H9 (cell line): ENCODE measurements around the gene ATG7. TPM values are rescaled to one million over a fixed set of nuclear protein-coding genes. Genes with fewer than 3 reads are reported as not detected.

Experiments used
- DNase-seq: peaks from one replicate; pipeline ENCODE4 v3.0.0-alpha.2; 2017
- H2AFZ ChIP-seq: one replicate; pipeline ENCODE4 v1.6.1; 2013; ENCODE audit warnings: mild to moderate bottlenecking, low read length, control low read depth, moderate library complexity
- H2AK5ac ChIP-seq: 2 replicates; pipeline ENCODE4 v1.6.1; 2013; ENCODE audit warnings: low read length, control low read depth, mixed read lengths; ENCODE audit not compliant: insufficient read length
- H2BK120ac ChIP-seq: one replicate; pipeline ENCODE4 v1.6.1; 2013; ENCODE audit warnings: low read depth, mild to moderate bottlenecking, low read length, control low read depth, inconsistent platforms; ENCODE audit not compliant: poor library complexity, severe bottlenecking
- H2BK12ac ChIP-seq: 2 replicates; pipeline ENCODE4 v1.6.1; 2013; ENCODE audit warnings: low read length, control low read depth, mixed read lengths, low read depth; ENCODE audit not compliant: insufficient read length
- H2BK15ac ChIP-seq: 2 replicates; pipeline ENCODE4 v1.6.1; 2013; ENCODE audit warnings: low read depth, low read length, control low read depth
- H2BK20ac ChIP-seq: one replicate; pipeline ENCODE4 v1.6.1; 2013; ENCODE audit warnings: low read depth, mild to moderate bottlenecking, low read length, control low read depth, inconsistent platforms; ENCODE audit not compliant: poor library complexity, severe bottlenecking
- H2BK5ac ChIP-seq: 2 replicates; pipeline ENCODE4 v1.6.1; 2013; ENCODE audit warnings: low read length, control low read depth, mixed read lengths; ENCODE audit not compliant: insufficient read length
- H3K14ac ChIP-seq: 2 replicates; pipeline ENCODE4 v1.6.1; 2013; ENCODE audit warnings: low read length, control low read depth; ENCODE audit not compliant: insufficient read depth
- H3K18ac ChIP-seq: 2 replicates; pipeline ENCODE4 v1.6.1; 2013; ENCODE audit warnings: low read depth, mild to moderate bottlenecking, mixed read lengths, low read length, control low read depth; ENCODE audit not compliant: insufficient read length
- H3K23ac ChIP-seq: 2 replicates; pipeline ENCODE4 v1.6.1; 2013; ENCODE audit warnings: low read length, control low read depth, mixed read lengths, low read depth; ENCODE audit not compliant: insufficient read length
- H3K23me2 ChIP-seq: 2 replicates; pipeline ENCODE4 v1.6.1; 2013; ENCODE audit warnings: low read depth, mild to moderate bottlenecking, mixed read lengths, low read length, control low read depth; ENCODE audit not compliant: insufficient read length, poor library complexity, severe bottlenecking
- H3K27ac ChIP-seq: 2 replicates; pipeline ENCODE4 v1.5.1; 2013; ENCODE audit warnings: low read length, control low read depth, mixed read lengths, low read depth; ENCODE audit not compliant: insufficient read length
- H3K27me3 ChIP-seq: 2 replicates; pipeline ENCODE4 v1.6.1; 2013; ENCODE audit warnings: low read length, control low read depth, inconsistent platforms; ENCODE audit not compliant: insufficient read depth
- H3K4ac ChIP-seq: 2 replicates; pipeline ENCODE4 v1.6.1; 2013; ENCODE audit warnings: low read depth, mild to moderate bottlenecking, control low read depth, inconsistent platforms, low read length, moderate library complexity
- H3K4me1 ChIP-seq: 2 replicates; pipeline ENCODE4 v1.6.1; 2013; ENCODE audit warnings: low read length, control low read depth, inconsistent platforms; ENCODE audit not compliant: insufficient read depth
- H3K4me2 ChIP-seq: 2 replicates; pipeline ENCODE4 v1.6.1; 2013; ENCODE audit warnings: low read length, control low read depth, mixed read lengths; ENCODE audit not compliant: insufficient read length, insufficient read depth
- H3K56ac ChIP-seq: 2 replicates; pipeline ENCODE4 v1.6.1; 2013; ENCODE audit warnings: low read depth, mild to moderate bottlenecking, mixed read lengths, low read length, control low read depth; ENCODE audit not compliant: insufficient read length
- H3K79me1 ChIP-seq: 2 replicates; pipeline ENCODE4 v1.6.1; 2013; ENCODE audit warnings: low read depth, mild to moderate bottlenecking, moderate library complexity, low read length, control low read depth, inconsistent platforms; ENCODE audit not compliant: insufficient read depth, poor library complexity, severe bottlenecking
- H3K79me2 ChIP-seq: 2 replicates; pipeline ENCODE4 v1.6.1; 2013; ENCODE audit warnings: low read length, control low read depth, inconsistent platforms; ENCODE audit not compliant: insufficient read depth
- H3K9ac ChIP-seq: 2 replicates; pipeline ENCODE4 v1.6.1; 2013; ENCODE audit warnings: low read length, control low read depth, mixed read lengths; ENCODE audit not compliant: insufficient read length; ENCODE audit errors: extremely low read depth
- H3K9me3 ChIP-seq: one replicate; pipeline ENCODE4 v1.6.1; 2013; ENCODE audit warnings: low read depth, low read length, inconsistent platforms; ENCODE audit not compliant: control insufficient read depth
- H3T11ph ChIP-seq: one replicate; pipeline ENCODE4 v1.6.1; 2013; ENCODE audit warnings: mild to moderate bottlenecking, low read length, control low read depth, inconsistent platforms
- H4K20me1 ChIP-seq: one replicate; pipeline ENCODE4 v1.6.1; 2013; ENCODE audit not compliant: control insufficient read depth, insufficient read length, insufficient read depth
- H4K5ac ChIP-seq: 2 replicates; pipeline ENCODE4 v1.6.1; 2013; ENCODE audit warnings: low read depth, mild to moderate bottlenecking, mixed read lengths, low read length, control low read depth; ENCODE audit not compliant: insufficient read length
- H4K8ac ChIP-seq: replicated peaks from 2 replicates; pipeline ENCODE4 v1.6.1; 2013; ENCODE audit warnings: low read length, control low read depth, mixed read lengths, low read depth; ENCODE audit not compliant: insufficient read length
- H4K91ac ChIP-seq: 2 replicates; pipeline ENCODE4 v1.6.1; 2013; ENCODE audit warnings: low read depth, mild to moderate bottlenecking, moderate library complexity, mixed read lengths, low read length, control low read depth; ENCODE audit not compliant: insufficient read length
- H3K27ac Mint-ChIP-seq, 3 experiments: 2 replicates in 2 of 3; 3 replicates in 1 of 3; pipeline ENCODE4 v1.8.0; 2020 to 2021; ENCODE audit warnings: mixed read lengths in 3 of 3, mild to moderate bottlenecking in 1 of 3, moderate library complexity in 1 of 3
- H3K27me3 Mint-ChIP-seq: 2 replicates; pipeline ENCODE4 v1.8.0; 2021; ENCODE audit warnings: low read depth, mild to moderate bottlenecking, moderate library complexity, mixed read lengths
- H3K36me3 Mint-ChIP-seq, 3 experiments: 2 replicates in 2 of 3; 3 replicates in 1 of 3; pipeline ENCODE4 v1.8.0; 2020 to 2021; ENCODE audit warnings: low read depth in 3 of 3, mixed read lengths in 3 of 3; ENCODE audit not compliant: insufficient read depth in 1 of 3
- H3K4me1 Mint-ChIP-seq, 2 experiments: 2 replicates each; pipeline ENCODE4 v1.8.0; 2020; ENCODE audit warnings: mixed read lengths in 2 of 2
- H3K4me3 Mint-ChIP-seq, 2 experiments: 2 replicates in 1 of 2; 3 replicates in 1 of 2; pipeline ENCODE4 v1.8.0; 2020 to 2021; ENCODE audit warnings: mild to moderate bottlenecking in 2 of 2, mixed read lengths in 2 of 2, moderate library complexity in 1 of 2
- H3K9me3 Mint-ChIP-seq, 2 experiments: 2 replicates in 1 of 2; 3 replicates in 1 of 2; pipeline ENCODE4 v1.8.0; 2020; ENCODE audit warnings: mild to moderate bottlenecking in 2 of 2, mixed read lengths in 2 of 2, moderate library complexity in 1 of 2
- CTCF ChIP-seq: fragments of 200-600 bp; sonication (generic); conservative IDR thresholded peaks from 3 replicates; pipeline ENCODE4 v1.8.0; 2021; ENCODE audit warnings: antibody characterized with exemption, mild to moderate bottlenecking
- WGBS: extraction: QIAGEN DNeasy Blood & Tissue Kit; methylation state at CpG from one replicate; pipeline ENCODE4 v1.1.7; 2013; ENCODE audit warnings: missing lambda C conversion rate, low lambda C conversion rate, mixed read lengths; ENCODE audit not compliant: insufficient read length; ENCODE audit errors: extremely low coverage; 5-methylcytosine and 5-hydroxymethylcytosine counted together
- total RNA-seq: library from RNA; stranded (reverse); gene quantifications from 2 replicates; pipeline ENCODE4 v1.2.1, GENCODE V29; 2021

Gene ATG7
- total RNA-seq, 1 experiment from 2014 or later: 17.9 TPM

GRCh38 chr3:11245276-11245675 is 26.9 kb upstream of the ATG7 start:
- Histone ChIP-seq H2BK120ac (no peak overlapping the region), H2BK12ac (no peak overlapping the region), H4K8ac (no peak overlapping the region), H3K4me2 (no peak overlapping the region), H2BK20ac (no peak overlapping the region), H2AK5ac (no peak overlapping the region), H3K9ac (no peak overlapping the region), H3K79me2 (no peaks in the 10 kb centered on the region), H3T11ph (no peak overlapping the region), H3K79me1 (no peaks in the 10 kb centered on the region), H4K20me1 (no peaks in the 10 kb centered on the region), H3K27me3 (no peaks in the 10 kb centered on the region), H3K23me2 (no peaks in the 10 kb centered on the region), H4K5ac (no peak overlapping the region), H2BK15ac (no peak overlapping the region), H2AFZ (no peak overlapping the region), H4K91ac (no peak overlapping the region), H3K56ac (no peak overlapping the region), H3K9me3 (no peaks in the 10 kb centered on the region), H3K27ac (no peak overlapping the region), H3K18ac (no peak overlapping the region), H3K4ac (no peak overlapping the region), H2BK5ac (no peak overlapping the region), H3K23ac (no peak overlapping the region), H3K14ac (no peak overlapping the region), H3K4me1 (no peaks in the 10 kb centered on the region)
- TF ChIP-seq CTCF: no peak
- H3K4me1 Mint-ChIP-seq: no peaks in the 10 kb centered on the region
- H3K9me3 Mint-ChIP-seq: no peaks in the 10 kb centered on the region; a peak in 1 of 5 replicates
- H3K4me3 Mint-ChIP-seq: no peak overlapping the region
- H3K27ac Mint-ChIP-seq: no peak overlapping the region
- no CpG with 5 or more reads among the region's 8 CpGs for WGBS
- peaks cover 2% of the 10 kb centered on the region; the same call in 1 of the 2 replicates for H3K27me3 Mint-ChIP-seq
- no peaks in the 10 kb centered on the region for H3K36me3 Mint-ChIP-seq
- DNase-seq: no peak
